ENCODE results near the gene SNORC.
"Not testable (repeated sequence)": the region's sequence is repeated elsewhere in the genome, so short reads cannot be mapped to it uniquely, and the experiment has no call there.

The SNORC gene

DNA sequence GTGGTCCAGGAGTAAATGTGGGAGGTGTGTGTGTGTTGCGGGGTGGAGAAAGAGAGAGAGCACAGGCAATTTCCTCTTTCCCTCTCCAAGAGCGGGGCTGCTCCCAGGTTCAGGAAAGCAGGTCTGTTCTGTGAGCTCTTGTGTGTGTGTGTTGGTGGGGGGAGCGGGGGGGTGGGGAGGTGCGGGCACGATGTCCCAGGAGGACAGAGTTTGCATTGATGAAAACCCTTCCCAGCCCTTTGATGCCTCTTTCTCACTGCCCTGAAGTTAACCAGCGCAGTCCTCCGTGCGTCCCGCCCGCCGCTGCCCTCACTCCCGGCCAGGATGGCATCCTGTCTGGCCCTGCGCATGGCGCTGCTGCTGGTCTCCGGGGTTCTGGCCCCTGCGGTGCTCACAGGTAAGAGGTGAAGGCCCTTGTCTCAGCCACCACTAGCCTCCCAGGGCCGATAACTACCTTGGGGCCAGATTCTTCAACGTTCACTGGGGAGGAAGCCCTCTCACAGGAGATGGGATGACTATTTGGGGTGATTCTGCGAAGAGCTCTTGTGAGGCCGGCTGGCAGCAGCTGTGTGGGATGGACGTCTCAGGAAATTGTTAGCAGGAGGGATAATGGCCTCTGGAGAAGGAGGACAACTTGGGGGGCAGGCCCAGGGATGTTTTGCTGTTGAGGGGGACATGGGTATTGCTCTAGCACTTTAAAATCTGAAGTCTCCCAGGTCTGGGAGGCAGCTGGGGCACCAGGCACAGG, at the start of gene SNORC:
Gene SNORC, plus strand, starts transcription at position 247 of the 748 bp plus-strand sequence. Its CDS starts 78 bp downstream, at position 325.
- no peak for DNase-seq (ENCODE audit: low spot score)

DNA sequence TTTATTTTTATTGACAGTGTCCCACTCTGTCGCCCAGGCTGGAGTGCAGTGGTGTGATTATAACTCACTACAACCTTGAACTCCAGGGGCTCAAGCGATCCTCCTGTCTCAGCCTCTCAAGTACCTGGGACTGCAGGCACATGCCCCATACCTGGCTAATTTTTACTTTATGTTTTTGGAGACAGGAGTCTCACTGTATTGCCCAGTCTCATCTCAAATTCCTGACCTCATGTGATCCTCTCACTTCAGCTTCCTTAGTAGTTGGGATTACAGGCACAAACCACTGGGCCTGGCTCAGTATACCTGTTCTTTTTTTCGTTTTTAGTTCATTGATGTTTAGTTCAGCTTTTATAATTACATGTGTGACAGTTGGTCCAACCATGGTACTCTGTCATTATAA, 40.1 kb upstream of the SNORC start:
- no peak for DNase-seq (ENCODE audit: low spot score)

DNA sequence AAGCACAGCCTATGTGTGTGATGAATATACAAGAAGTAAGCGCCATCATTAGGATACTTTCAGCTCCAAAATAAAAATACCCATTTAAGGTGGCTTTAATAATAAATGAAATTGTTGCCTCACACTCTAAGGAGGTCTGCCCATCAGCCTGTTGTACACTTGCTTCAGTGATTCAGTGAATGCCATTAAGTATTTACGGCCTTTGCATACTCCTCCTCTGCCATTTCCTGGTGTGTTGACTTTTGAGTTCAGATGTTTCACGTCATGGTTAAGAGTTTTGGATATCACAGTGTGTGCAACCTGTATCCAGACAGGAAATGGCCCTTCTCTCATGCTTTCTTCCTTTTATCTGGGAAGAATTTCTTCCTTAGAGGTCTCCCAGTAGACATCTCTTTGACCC, 38.6 kb upstream of the SNORC start:
- no peak for DNase-seq (ENCODE audit: low spot score)

DNA sequence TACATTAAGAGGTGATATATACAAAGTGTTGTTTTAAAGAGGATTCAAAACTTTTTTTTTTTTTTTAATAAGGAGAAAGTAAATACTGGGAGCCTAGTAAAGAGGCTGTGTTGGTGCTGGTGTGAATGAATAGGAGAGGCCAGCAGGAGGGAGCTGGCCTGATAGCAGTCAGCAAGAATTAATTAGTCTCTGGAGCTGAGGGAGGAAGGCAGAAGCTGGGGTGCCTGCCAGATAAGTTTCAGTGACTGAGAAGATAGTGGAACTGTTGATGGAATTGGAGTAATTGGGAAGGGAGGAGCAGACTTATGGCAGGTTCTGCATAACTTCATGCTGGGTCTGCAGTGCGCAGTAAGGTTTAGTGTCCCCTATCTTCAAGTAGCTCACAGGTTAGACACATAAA, 36.2 kb upstream of the SNORC start:
- no peak for DNase-seq (ENCODE audit: low spot score)

DNA sequence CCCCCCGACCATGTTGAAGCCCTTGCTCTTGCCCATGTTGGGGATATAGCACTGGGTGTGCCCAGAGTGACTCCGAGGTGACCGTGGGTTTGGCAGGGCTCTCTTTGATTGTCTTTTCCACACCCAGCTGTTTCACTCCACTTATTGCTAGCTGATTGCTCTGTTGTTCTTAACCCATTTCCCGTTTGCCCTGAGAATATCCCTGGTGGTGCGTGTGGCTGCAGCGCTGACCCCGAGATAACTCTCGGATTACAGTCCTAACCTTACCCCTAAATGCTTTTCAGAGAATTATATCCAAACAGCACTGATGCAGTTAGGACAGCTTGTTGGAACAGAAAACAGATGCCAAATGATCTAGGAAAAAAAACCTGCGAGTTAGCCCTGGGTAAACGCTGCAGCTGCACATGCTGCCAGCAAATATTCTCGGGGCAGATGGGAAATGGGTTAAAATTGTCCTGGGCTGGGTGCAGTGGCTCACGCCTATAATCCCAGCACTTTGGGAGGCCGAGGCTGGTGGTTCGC, 34.3 kb upstream of the SNORC start:
- DNase-seq (ENCODE audit: low spot score): no peak

DNA sequence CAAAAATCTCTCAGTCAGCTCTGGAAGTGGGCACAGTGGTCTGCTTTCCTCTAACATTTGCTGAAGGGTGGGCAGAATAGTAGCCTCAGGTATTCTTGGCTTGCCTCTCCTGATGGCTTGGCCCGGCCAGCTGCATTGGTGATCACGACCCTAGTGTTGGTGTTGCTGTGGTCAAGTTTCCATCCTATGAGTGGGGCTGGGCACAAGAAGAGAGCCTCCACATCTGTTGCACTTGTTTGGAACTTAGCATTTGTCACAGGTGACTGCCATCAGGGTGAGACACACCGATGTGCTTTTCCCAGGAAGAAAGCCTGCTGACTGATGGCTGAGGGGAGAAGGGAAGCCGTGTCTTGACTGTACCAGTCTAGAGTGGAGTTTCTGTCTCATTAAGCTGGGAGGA, 33.1 kb upstream of the SNORC start:
- no peak for DNase-seq (ENCODE audit: low spot score)

DNA sequence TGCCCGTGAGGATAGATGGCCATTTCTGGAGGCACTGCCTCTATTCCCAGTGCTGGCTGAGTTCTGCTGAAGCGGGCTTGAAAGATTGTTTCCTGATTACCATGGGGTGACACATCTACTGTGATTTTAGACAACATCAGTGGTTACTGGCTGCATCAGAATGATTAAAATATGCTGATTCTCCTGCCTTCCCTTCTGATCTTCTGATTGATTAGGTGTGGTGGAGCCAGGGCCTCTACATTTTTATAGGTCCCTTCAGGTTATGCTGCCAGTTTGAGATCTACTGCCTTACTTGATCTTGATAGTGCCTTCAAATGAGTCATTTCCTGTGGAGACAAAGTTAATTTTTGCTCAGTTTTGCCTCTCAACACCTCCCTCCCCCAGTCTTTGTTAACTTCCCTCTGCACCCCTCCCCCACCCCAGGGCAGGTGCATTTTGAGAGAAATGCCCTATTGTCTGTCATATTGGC, 31.6 kb upstream of the SNORC start:
- DNase-seq (ENCODE audit: low spot score): no peak

DNA sequence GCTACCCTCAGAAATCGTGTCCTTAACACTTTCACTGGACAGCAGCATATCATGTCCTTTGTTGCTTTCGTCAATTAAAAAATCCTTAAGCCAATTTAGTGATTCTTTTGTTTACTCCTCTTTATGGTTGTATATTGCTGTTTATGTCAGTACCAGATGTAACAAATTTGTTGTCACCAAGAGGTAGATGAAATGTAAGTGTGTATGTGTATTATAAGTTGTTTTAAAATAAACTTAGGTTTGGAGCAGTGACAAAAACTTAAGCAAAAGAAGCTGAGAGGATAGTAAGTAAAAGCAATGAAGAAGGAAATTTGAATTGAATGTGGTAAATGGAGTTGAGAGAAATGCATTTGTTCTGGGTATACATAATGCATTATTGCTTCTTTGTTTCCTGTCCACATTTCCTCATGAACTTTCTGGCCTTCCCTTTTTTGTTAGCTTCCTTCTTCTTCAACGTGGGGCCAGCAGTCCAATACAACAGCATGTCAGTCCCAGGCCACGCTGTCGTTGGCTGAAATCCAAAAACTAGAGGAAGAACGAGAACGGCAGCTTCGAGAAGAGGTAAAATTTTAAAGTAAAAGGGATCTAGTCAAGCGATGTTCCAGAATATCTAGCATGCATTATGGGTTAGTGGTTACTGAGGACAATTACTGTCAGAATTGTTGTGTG, 30.5 kb upstream of the SNORC start:
- no peak for DNase-seq (ENCODE audit: low spot score)

DNA sequence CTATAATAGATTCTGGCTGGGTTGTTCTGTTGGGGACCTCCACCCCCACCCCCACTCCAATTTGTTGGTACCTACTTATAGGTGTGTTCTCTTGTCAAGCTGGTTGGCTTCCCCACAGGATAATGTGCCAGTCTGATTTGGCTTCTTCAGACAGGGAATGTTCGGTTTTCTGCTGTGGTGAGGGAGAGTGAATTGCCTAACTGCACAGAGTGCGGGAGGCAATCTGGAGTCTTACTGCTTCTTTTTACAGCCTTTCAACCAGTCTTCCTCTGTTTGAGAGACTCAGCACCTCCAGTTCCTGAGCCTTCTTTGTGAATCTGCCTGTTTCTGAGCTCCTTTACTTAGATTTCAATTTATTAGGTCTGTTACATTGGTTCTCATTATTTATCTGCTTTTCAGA, 27.4 kb upstream of the SNORC start:
- DNase-seq (ENCODE audit: low spot score): no peak

DNA sequence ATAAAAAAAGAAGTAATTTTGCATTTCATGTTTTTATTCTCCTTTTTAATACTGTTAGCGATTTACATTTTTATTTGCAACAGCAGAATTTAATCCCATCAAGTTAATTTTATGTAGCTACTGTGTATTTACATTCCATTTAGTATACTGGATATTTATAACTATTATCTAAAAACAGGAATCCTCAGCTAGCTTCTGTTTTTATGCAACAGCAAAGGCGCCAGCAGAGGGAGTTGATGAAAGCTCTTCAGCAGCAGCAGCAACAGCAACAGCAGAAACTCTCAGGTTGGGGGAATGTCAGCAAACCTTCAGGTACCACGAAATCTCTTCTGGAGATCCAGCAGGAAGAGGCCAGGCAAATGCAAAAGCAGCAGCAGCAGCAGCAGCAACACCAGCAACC, 26.2 kb upstream of the SNORC start:
- DNase-seq (ENCODE audit: low spot score): no peak

DNA sequence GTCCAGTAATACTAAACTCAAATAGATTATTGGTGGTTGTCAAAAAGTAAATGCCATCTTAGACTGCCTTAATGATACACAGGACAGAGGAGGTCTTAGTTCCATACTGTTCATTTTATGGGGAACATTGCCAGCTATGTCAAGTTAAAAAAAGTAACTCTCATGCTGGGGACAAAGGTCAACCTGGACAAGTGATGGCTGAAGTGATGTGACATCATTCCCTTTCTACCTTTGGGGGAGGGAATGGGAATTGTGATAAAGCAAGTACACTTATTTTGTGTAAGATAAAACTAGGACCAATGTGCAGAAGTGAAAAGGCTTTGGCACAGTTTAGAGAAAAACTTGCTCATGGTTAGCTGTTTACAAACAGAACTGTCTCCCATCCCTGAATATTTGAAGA, 24.0 kb upstream of the SNORC start:
- no peak for DNase-seq (ENCODE audit: low spot score)

DNA sequence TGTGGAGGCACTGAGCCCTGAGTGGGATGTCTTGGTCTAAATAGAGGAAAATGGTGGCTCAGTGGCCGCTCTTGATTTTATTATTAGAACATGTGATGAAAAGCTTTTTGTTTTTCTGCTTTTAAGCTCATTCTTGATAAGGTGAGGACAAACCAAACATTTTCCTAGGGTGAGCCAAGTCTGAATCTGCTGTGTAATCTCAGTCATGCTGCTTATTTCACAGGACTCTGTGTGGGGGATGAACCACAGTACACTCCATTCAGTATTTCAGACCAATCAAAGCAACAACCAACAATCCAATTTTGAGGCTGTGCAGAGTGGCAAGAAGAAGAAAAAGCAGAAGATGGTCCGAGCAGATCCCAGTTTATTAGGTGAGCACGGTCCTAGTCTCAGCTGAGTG, 20.0 kb upstream of the SNORC start:
- DNase-seq (ENCODE audit: low spot score): no peak

DNA sequence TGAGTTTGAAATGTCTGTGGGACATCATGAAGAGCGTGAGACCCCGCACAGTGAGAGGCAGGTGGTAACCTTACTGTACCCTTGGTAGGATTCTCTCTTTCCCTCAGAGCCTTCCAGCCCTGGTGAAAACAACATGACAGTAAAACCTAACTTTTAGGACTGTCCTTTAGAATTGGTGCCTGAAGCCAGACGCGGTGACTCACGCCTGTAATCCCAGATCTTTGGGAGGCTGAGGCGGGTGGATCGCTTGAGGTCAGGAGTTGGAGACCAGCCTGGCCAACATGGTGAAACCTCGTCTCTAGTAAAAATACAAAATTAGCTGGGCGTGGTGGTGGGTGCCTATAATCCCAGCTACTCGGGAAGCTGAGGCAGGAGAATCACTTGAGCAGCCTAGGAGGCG, 18.0 kb upstream of the SNORC start:
- DNase-seq (ENCODE audit: low spot score): not testable (repeated sequence)

DNA sequence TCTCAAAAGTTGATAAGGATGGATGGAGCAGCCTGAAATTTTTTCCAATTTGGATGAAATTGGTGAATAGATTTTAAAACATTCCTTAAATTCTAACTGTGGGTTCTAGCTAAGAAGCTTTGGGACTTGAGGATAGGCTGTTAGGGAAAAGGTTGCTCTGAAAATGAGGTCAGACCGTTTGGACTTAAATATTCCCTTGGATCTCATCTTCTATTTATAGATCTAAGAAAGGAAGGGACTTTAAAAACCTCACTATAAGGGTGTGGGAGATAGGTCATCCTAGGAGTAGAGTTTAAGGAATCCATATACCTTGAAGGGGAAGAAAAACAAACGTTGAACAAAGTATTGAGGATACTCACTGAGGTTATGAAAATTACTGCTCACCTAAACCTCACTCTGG, 17.4 kb upstream of the SNORC start:
- no peak for DNase-seq (ENCODE audit: low spot score)

DNA sequence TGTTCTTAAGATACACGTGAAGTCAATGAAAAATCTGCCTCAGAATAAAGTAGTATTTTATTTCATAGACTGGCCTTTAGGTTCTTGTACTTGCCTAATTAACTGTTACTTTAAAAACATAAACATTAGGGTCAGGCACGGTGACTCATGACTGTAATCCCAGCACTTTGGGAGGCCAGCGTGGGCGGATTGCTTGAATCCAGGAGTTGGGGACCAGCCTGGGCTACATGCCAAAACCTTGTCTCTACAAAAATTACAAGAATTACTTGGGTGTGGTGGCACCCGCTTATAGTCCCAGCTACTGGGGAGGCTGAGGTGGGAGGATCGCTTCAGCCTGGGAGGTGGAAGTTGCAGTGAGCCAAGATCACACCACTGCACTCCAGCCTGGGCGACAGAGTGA, 16.0 kb upstream of the SNORC start:
- no peak for DNase-seq (ENCODE audit: low spot score)

DNA sequence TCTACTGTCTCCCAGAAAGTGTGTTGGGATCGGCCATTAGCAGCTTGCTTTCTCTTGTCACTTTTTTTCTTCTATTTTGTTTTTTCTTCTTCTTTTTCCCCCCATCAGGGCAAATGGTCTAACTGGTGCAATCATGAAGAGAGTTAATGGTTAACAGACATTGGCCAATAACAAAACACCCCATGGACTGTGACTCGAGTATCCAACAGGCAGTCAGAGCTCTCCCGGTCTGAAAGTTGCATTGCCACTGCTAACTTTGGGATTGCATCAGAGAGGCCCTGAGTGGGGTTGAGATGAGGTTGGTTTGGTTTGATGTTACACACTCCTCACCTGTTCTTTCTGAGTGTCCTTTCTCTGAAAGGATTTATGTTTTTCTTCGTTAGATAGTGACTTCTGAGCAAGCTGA, 12.9 kb upstream of the SNORC start:
- no peak for DNase-seq (ENCODE audit: low spot score)

DNA sequence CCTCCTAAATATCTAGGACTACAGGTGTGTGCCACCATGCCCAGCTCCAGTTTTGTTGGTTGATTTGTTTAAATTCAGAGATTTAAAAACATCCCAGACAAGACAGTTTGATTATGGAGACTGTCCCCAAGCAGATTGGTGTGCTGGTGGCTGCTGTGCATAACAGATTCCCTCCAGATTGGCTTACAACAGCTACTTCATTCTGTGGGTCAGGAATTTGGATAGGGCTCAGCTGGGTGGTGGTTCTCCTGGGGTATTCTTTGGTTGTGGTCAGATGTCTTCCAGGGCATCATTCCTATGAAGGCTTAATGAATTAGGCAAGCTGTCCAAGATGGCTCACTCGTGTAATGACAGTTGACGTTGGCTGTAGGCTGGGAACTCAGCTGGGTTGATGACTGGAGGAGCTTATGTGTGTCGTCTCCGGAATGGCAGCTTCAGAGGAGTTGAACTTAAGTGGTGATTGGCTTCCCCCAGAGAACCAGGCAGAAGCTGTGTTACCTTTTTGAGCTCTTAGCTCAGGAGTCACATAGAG, 10.6 kb upstream of the SNORC start:
- DNase-seq (ENCODE audit: low spot score): no peak

DNA sequence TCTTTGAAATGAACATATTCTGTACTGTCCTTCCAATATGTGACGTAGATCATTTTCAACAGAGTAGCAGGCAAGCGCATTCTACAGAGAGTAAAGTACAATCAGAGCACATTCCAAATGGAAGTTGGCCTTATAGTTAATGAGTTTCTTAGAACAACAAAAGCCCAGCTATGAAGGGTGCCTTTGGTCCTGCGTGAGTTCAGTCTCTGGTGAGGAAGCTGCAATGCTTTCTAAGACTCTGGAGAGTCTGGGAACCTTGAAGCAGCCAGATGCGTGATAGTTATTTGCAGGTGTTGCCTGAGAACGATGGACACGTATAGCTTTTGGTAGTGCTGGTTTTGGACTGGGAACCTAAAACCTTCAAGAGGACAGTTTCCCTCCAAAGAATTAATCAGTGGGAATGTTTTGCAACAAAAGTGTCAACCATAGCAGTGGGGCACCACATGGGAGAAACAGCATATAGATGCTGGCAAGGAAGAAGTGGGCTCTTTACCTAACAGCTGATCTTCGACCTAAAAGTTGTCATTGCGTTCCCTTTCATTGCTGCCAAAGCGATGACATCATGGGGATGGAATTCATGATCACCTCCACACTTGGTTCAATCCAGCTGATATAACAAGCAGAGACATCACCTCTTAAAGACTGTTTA, 9.3 kb upstream of the SNORC start:
- DNase-seq (ENCODE audit: low spot score): no peak

DNA sequence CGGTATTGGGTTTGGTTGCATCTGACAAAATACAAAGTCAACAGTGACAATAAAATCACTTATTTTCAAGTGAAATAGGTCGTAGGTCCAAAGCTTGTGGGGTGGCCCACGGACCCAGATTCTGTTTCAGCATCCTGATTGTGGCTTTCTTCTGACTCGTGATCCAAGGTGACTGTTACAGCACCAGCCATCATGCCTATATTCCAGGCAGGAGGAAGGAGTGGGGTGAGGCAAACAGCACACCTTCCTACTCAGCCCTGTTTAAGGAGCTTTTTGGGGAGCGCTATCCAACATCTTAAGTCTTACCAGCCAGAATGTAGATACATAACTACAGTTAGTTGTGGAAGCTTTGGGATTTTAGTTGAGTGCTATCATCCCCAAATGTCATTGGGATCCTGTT, 8.7 kb upstream of the SNORC start:
- no peak for DNase-seq (ENCODE audit: low spot score)

DNA sequence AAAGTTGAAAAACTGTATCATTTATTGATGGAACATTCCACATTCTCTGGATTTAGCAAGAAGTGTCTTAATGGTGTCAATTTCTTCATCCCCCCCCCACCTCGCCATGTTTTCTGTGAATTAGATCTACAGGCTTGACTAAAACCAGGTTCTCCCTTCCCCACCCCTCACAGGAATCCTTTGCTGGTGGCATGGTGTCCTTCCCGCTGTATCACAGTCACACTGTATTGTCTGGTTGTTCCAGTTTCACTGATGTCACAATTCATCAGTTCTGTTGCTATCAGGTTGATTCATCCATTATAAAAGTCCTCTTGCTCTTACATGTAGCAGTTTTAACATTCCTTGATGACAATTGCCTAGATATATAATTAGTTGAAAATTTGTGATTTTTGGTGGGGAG, 6.1 kb upstream of the SNORC start:
- no peak for DNase-seq (ENCODE audit: low spot score)

DNA sequence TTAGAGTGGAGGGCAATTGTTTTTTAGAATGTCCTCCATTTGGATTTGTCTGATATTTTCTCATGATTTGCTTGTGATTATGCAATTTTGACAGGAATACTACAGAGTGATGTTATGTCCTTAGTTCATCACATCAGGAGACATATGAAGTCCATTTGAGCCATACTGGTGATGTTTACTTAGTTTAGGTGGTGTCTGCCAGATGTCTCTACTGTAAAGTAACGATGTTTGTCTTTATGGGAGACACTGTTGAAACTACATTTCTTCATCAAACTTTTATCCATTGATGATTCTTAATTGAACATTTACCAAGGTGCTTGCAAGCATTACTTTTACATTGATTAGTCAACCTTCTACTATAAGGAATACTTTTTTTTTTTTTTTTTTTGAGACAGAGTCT, 4.9 kb upstream of the SNORC start:
- no peak for DNase-seq (ENCODE audit: low spot score)

DNA sequence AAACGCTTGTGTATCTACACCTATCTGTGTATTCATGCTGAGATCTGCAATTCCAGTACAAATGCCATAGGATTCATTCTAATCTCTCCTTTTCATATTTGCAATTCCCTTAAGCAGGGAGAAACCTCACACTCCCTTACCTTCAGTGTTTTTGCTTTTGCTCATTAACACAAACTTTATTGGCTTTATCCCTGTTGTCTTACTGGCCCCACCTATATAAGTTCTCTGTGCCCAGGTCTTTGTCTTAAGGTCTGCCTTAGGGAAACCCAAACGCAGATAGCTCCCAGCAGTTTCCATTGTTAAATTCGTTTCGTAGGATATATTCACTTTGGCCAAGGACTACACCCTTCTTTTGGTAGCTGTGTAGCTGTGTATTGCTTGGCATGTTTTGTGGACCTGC, 4.0 kb upstream of the SNORC start:
- no peak for DNase-seq (ENCODE audit: low spot score)

Measured in hepatic stellate cell (primary cell).